HepG2 (cell line): ENCODE data around the gene RIPOR3. TPM values are rescaled to one million over a fixed set of nuclear protein-coding genes. Genes with fewer than 3 reads are reported as not detected.

ENCODE experiments used
- ATAC-seq: fragments of 200-7000 bp; cut with Tn5 transposase; 3 replicates; pipeline ENCODE4 v1.9.1; 2020; ENCODE audit warnings: mild to moderate bottlenecking, moderate library complexity
- BruUV-seq: library from RNA; stranded (reverse); fragments of 400-500 nt; replicated peaks from 2 replicates; lab custom pipeline; 2021; lab: Mats Ljungman, UMichigan
- CTCF ChIA-PET: fragments of 300-600 bp; formaldehyde crosslinking; extraction: SDS; loops from one replicate; lab custom pipeline; 2021; ENCODE audit warnings: low total read pairs, inconsistent platforms, low intra/inter-chr PET ratio; lab: Yijun Ruan, JAX
- POLR2A ChIA-PET: fragments of 350-600 bp; sonication (Branson Sonifier 250); formaldehyde crosslinking; loops from one replicate; lab custom pipeline; 2020; ENCODE audit warnings: antibody characterized with exemption, inconsistent platforms; lab: Yijun Ruan, JAX
- DNase-seq: peaks from one replicate; pipeline ENCODE4 v3.0.0-alpha.2; 2015; ENCODE audit warnings: low spot score
- FAIRE-seq: peaks from 3 replicates; lab custom pipeline; 2011; peaks lifted over from hg19 to GRCh38; lab: Jason Lieb, UNC
- H2AFZ ChIP-seq: one replicate; pipeline ENCODE4 v1.6.1; 2011; ENCODE audit warnings: low read length, inconsistent platforms
- H3K27ac ChIP-seq: fragments of 300-600 bp; 3 replicates; pipeline ENCODE4 v1.8.0; 2011; ENCODE audit warnings: mixed run types, mild to moderate bottlenecking, mixed read lengths, low read length, inconsistent platforms; ENCODE audit not compliant: insufficient read depth; ENCODE audit errors: extremely low read length
- H3K27me3 ChIP-seq, 2 experiments: fragments of 200-600 bp in 1 of 2; 2 replicates in 1 of 2; 3 replicates in 1 of 2; pipeline versions ENCODE4 v1.6.0 to v1.8.0; 2011; ENCODE audit warnings: low read length in 2 of 2, mild to moderate bottlenecking in 2 of 2, moderate library complexity in 2 of 2, inconsistent platforms in 1 of 2; ENCODE audit not compliant: insufficient read depth in 2 of 2, control insufficient read depth in 1 of 2
- H3K36me3 ChIP-seq, 2 experiments: fragments of 200-600 bp in 1 of 2; replicated peaks in 1 of 2; 2 replicates in 1 of 2; 3 replicates in 1 of 2; pipeline versions ENCODE4 v1.5.1 to v1.8.0; 2011; ENCODE audit warnings: low read length in 2 of 2, inconsistent platforms in 1 of 2; ENCODE audit not compliant: insufficient read depth in 2 of 2, control insufficient read depth in 1 of 2
- H3K4me1 ChIP-seq: 2 replicates; pipeline ENCODE4 v1.5.1; 2012; ENCODE audit warnings: low read length, inconsistent platforms; ENCODE audit not compliant: insufficient read depth
- H3K4me2 ChIP-seq: 2 replicates; pipeline ENCODE4 v1.6.0; 2011; ENCODE audit warnings: low read depth, low read length, inconsistent platforms
- H3K4me3 ChIP-seq, 3 experiments: fragments of 200-600 bp in 1 of 3; sonication (generic), shearing (Covaris generic) in 1 of 3; replicated peaks in 1 of 3; 2 replicates each; pipeline ENCODE4 v1.5.1; 2011 to 2016; ENCODE audit warnings: low read length in 3 of 3, inconsistent platforms in 2 of 3, low read depth in 2 of 3, mild to moderate bottlenecking in 2 of 3, control low read depth in 1 of 3, mixed read lengths in 1 of 3; ENCODE audit not compliant: insufficient read depth in 1 of 3
- H3K79me2 ChIP-seq: one replicate; pipeline ENCODE4 v1.6.1; 2011; ENCODE audit warnings: low read length, inconsistent platforms; ENCODE audit not compliant: insufficient read depth
- H3K9ac ChIP-seq: 2 replicates; pipeline ENCODE4 v1.6.0; 2011; ENCODE audit warnings: mild to moderate bottlenecking, low read depth, low read length, inconsistent platforms; ENCODE audit not compliant: insufficient read depth
- H3K9me3 ChIP-seq: 2 replicates; pipeline ENCODE4 v1.5.1; 2012; ENCODE audit warnings: mild to moderate bottlenecking, low read length
- H4K20me1 ChIP-seq: 2 replicates; pipeline ENCODE4 v1.6.0; 2011; ENCODE audit warnings: inconsistent platforms, mild to moderate bottlenecking, low read length, moderate library complexity; ENCODE audit not compliant: insufficient read depth
- BHLHE40 ChIP-seq: IDR thresholded peaks from 2 replicates; pipeline ENCODE4 v1.6.1; 2011; ENCODE audit warnings: low read length, improper control_type of control experiment
- DPF2 ChIP-seq: sonication (generic); formaldehyde crosslinking; IDR thresholded peaks from 2 replicates; pipeline ENCODE4 v1.4.0; 2020; ENCODE audit warnings: mild to moderate bottlenecking, low read depth, missing genetic modification reagents, borderline replicate concordance
- JUNB ChIP-seq: sonication (generic); formaldehyde crosslinking; IDR thresholded peaks from 2 replicates; pipeline ENCODE4 v1.8.0; 2022; ENCODE audit warnings: missing genetic modification reagents, mild to moderate bottlenecking, borderline replicate concordance
- MAFG ChIP-seq: sonication (generic); formaldehyde crosslinking; IDR thresholded peaks from 2 replicates; pipeline ENCODE4 v1.5.1; 2020; ENCODE audit warnings: mild to moderate bottlenecking, missing genetic modification reagents
- PHF21A ChIP-seq: sonication (generic); formaldehyde crosslinking; IDR thresholded peaks from 2 replicates; pipeline ENCODE4 v1.5.0; 2020; ENCODE audit warnings: mild to moderate bottlenecking, missing genetic modification reagents
- SOX5 ChIP-seq: IDR thresholded peaks from 2 replicates; pipeline ENCODE4 v1.6.1; 2016; ENCODE audit warnings: borderline replicate concordance
- ZC3H13 ChIP-seq: sonication (generic); formaldehyde crosslinking; IDR thresholded peaks from 2 replicates; pipeline ENCODE4 v1.8.1; 2023; ENCODE audit warnings: mild to moderate bottlenecking, missing genetic modification reagents, moderate library complexity
- ZNF232 ChIP-seq: sonication (generic); formaldehyde crosslinking; IDR thresholded peaks from 2 replicates; pipeline ENCODE4 v1.4.0; 2020; ENCODE audit warnings: missing genetic modification reagents, borderline replicate concordance
- ZNF501 ChIP-seq: sonication (generic); formaldehyde crosslinking; IDR thresholded peaks from 2 replicates; pipeline ENCODE4 v1.5.1; 2020; ENCODE audit warnings: mild to moderate bottlenecking, moderate library complexity, missing genetic modification reagents
- ZNF644 ChIP-seq: IDR thresholded peaks from 2 replicates; pipeline ENCODE4 v1.6.1; 2016; ENCODE audit warnings: low read depth
- whole genome bisulfite sequencing: methylation state at CpG from one replicate; pipeline ENCODE4 v1.1.6; 2017; ENCODE audit warnings: low lambda C conversion rate; 5-methylcytosine and 5-hydroxymethylcytosine counted together
- in situ Hi-C: cut with HindIII; loops from 2 replicates; pipeline ENCODE4 v1.10.0; 2017; ENCODE audit warnings: low pct_unique_long_range_greater_than_20kb; ENCODE audit not compliant: extremely low pct_ligation_motif_present
- intact Hi-C: fragments of 100-400 bp; cut with micrococcal nuclease; formaldehyde crosslinking; loops from one replicate; pipeline ENCODE4 v1.10.0; 2022; ENCODE audit not compliant: unreplicated experiment
- polyA plus RNA-seq, 8 experiments: library from polyadenylated mRNA; depleted of rRNA in 3 of 8; stranded (reverse) in 7 of 8; unstranded in 1 of 8; fragments of >200 nt; fragmentation: Illumina TruSeq in 4 of 8; extraction: Trizol in 4 of 8; gene quantifications; 2 replicates each; pipeline versions ENCODE4 v1.2.1 to v1.2.3, GENCODE V29; 2011 to 2016; ENCODE audit warnings: low read depth in 4 of 8, missing spikeins in 1 of 8, mixed read lengths in 1 of 8; ENCODE audit not compliant: insufficient read depth in 1 of 8
- total RNA-seq, 5 experiments: library from RNA; depleted of rRNA; stranded (reverse); fragments of >200 nt; fragmentation: Illumina TruSeq; extraction: Trizol; gene quantifications; 2 replicates each; pipeline ENCODE4 v1.2.3, GENCODE V29; 2016; ENCODE audit warnings: low read depth in 1 of 5
- TF ChIP-seq, protein P1 (sequence below): IDR thresholded peaks from 2 replicates; pipeline ENCODE4 v1.6.1; 2016
- TF ChIP-seq, protein P2 (sequence below): sonication (generic); formaldehyde crosslinking; IDR thresholded peaks from 2 replicates; pipeline ENCODE4 v1.5.1; 2020; ENCODE audit warnings: mild to moderate bottlenecking, missing genetic modification reagents
- TF ChIP-seq, protein P3 (sequence below): sonication (generic); formaldehyde crosslinking; IDR thresholded peaks from 2 replicates; pipeline ENCODE4 v1.8.1; 2023; ENCODE audit warnings: mild to moderate bottlenecking, missing genetic modification reagents
- TF ChIP-seq, protein P4 (sequence below): sonication (generic); formaldehyde crosslinking; IDR thresholded peaks from 2 replicates; pipeline ENCODE4 v1.4.0; 2020; ENCODE audit warnings: mild to moderate bottlenecking, missing genetic modification reagents

RIPOR3 gene
- total and polyA plus RNA-seq, 2 of the 13 experiments (the other 11 are each of a cell fraction or from before 2014, with no cell fraction given), result 0.18 TPM; not detected in 1

DNA sequence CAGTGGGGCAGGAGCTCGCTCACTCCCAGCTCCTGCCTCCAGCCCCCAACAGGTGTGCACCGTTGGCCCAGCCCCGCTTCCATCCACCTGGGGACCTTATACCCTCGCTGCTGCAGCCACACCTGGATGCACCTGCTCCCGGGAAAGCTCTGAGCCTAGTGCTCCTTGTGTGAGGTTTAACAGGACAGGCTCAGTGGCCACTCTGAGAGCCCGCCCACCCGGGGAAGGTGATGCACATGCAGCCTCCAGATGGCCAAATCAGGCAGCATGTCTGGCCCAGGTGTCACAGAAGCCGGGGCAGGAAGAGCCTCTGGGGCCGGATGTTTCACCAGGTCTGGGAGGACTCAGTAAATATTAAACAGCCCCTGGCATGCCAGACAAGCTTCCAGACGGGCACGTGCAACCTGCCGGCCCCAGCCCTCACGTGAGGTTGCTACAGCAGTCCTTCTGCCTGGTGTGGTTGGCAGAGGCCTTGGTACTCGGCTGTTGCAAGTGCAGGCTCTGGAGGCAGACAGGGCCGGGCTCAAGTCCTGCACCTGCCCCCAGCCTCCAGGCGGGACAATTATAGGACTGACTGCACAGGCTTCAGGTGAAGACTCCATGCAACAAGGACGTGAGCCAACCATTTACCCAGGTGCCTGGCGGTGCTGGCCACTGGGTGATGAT, 66.9 kb downstream of the RIPOR3 start:
- peaks cover 51% of the 10 kb centered on the region for H3K4me1 ChIP-seq
- CTCF ChIA-PET, result interaction anchor here (2.2 kb wide), 1 partner anchor 12 kb away, joined by 13 read pairs; no protein-coding TSS in a partner anchor
- FAIRE-seq (peak; percentile 30), DNase-seq (peak; percentile 80), ATAC-seq (peak; percentile 49)
- peak overlapping the region; percentile 53 for H3K4me2 ChIP-seq
- intact Hi-C loops (no loop called here), in situ Hi-C loops (loop anchor here (25.0 kb wide), 1 partner anchor 113 kb away; the partner anchor contains the start of gene PARD6B)
- H3K79me2 ChIP-seq, result no peaks in the 10 kb centered on the region
- POLR2A ChIA-PET, result interaction anchor here (1.8 kb wide), 1 partner anchor 120 kb away, joined by 6 read pairs; no protein-coding TSS in a partner anchor
- H3K9me3 ChIP-seq, result peaks cover 7% of the 10 kb centered on the region
- H3K27ac ChIP-seq, result no peak overlapping the region
- WGBS, result 13% methylated on average over 16 of the region's 18 CpGs
- H3K27me3 ChIP-seq, result peaks cover 0 to 19% of the 10 kb centered on the region in 2 experiments; a peak in 3 of 5 replicates
- H4K20me1 ChIP-seq, result no peaks in the 10 kb centered on the region
- H3K4me3 ChIP-seq, result peak overlapping the region in 2 of 3 experiments; percentile 2 to 38; a peak in 3 of 6 replicates
- H3K36me3 ChIP-seq, result no peaks in the 10 kb centered on the region
- BruUV-seq, result no TSS peak
- no peak overlapping the region for H2AFZ ChIP-seq
- no peak overlapping the region for H3K9ac ChIP-seq
- TF ChIP-seq, protein P1, sequence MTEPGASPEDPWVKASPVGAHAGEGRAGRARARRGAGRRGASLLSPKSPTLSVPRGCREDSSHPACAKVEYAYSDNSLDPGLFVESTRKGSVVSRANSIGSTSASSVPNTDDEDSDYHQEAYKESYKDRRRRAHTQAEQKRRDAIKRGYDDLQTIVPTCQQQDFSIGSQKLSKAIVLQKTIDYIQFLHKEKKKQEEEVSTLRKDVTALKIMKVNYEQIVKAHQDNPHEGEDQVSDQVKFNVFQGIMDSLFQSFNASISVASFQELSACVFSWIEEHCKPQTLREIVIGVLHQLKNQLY (CRISPR knock-in tag), result peak; percentile 85
- TF ChIP-seq, protein P2, sequence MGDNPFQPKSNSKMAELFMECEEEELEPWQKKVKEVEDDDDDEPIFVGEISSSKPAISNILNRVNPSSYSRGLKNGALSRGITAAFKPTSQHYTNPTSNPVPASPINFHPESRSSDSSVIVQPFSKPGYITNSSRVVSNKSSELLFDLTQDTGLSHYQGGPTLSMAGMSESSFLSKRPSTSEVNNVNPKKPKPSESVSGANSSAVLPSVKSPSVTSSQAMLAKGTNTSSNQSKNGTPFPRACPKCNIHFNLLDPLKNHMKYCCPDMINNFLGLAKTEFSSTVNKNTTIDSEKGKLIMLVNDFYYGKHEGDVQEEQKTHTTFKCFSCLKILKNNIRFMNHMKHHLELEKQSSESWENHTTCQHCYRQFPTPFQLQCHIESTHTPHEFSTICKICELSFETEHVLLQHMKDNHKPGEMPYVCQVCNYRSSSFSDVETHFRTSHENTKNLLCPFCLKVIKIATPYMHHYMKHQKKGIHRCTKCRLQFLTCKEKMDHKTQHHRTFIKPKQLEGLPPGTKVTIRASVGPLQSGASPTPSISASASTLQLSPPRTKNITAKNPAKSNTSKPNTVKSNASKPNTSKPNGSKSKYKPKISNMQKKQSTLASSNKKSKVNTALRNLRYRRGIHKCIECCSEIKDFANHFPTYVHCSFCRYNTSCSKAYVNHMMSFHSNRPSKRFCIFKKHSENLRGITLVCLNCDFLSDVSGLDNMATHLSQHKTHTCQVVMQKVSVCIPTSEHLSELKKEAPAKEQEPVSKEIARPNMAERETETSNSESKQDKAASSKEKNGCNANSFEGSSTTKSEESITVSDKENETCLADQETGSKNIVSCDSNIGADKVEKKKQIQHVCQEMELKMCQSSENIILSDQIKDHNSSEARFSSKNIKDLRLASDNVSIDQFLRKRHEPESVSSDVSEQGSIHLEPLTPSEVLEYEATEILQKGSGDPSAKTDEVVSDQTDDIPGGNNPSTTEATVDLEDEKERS (CRISPR knock-in tag), result 0 out of 2 replicates have a peak, but pooled peaks have one; percentile 49
- TF ChIP-seq ZNF232 (CRISPR knock-in tag) (no peak), MAFG (0 out of 2 replicates have a peak, but pooled peaks have one; percentile 2), JUNB (no peak), BHLHE40 (peak; percentile 100), ZNF644 (0 out of 2 replicates have a peak, but pooled peaks have one; percentile 8), SOX5 (peak; percentile 85; the same call in 1 of the 2 replicates), ZNF501 (CRISPR knock-in tag) (peak; percentile 33; the same call in 1 of the 2 replicates), ZC3H13 (0 out of 2 replicates have a peak, but pooled peaks have one; percentile 54), DPF2 (0 out of 2 replicates have a peak, but pooled peaks have one; percentile 40), PHF21A (CRISPR knock-in tag) (peak; percentile 83)
- TF ChIP-seq, protein P3, sequence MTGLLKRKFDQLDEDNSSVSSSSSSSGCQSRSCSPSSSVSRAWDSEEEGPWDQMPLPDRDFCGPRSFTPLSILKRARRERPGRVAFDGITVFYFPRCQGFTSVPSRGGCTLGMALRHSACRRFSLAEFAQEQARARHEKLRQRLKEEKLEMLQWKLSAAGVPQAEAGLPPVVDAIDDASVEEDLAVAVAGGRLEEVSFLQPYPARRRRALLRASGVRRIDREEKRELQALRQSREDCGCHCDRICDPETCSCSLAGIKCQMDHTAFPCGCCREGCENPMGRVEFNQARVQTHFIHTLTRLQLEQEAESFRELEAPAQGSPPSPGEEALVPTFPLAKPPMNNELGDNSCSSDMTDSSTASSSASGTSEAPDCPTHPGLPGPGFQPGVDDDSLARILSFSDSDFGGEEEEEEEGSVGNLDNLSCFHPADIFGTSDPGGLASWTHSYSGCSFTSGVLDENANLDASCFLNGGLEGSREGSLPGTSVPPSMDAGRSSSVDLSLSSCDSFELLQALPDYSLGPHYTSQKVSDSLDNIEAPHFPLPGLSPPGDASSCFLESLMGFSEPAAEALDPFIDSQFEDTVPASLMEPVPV (CRISPR knock-in tag), result 0 out of 2 replicates have a peak, but pooled peaks have one; percentile 13
- TF ChIP-seq, protein P4, sequence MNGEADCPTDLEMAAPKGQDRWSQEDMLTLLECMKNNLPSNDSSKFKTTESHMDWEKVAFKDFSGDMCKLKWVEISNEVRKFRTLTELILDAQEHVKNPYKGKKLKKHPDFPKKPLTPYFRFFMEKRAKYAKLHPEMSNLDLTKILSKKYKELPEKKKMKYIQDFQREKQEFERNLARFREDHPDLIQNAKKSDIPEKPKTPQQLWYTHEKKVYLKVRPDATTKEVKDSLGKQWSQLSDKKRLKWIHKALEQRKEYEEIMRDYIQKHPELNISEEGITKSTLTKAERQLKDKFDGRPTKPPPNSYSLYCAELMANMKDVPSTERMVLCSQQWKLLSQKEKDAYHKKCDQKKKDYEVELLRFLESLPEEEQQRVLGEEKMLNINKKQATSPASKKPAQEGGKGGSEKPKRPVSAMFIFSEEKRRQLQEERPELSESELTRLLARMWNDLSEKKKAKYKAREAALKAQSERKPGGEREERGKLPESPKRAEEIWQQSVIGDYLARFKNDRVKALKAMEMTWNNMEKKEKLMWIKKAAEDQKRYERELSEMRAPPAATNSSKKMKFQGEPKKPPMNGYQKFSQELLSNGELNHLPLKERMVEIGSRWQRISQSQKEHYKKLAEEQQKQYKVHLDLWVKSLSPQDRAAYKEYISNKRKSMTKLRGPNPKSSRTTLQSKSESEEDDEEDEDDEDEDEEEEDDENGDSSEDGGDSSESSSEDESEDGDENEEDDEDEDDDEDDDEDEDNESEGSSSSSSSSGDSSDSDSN, result peak; percentile 52
